ENCODE data around the gene NSF.

The NSF gene

DNA sequence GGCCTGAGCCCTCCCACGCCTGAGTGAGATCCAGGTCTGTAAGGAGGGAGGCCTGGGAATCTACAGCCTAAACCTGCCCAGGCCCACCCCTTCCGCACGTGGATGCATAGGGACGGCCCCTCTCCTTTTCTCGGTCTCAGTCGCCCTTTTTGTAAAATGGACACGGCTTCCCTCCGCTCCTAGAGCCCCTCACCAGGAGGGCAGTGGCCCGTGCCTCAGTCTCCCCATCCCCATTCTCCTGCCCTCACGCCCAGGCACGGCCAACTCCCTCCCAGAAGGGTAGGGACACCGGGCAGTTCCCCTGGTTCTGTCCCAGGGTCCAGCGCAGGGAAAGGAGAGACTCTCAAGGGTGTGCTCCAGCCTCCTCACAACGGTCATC is 180.0 kb downstream of the NSF start:
- peak overlapping the region; percentile 100 for H3K27ac ChIP-seq (ENCODE audit: low read depth, low read length)
- H3K4me3 ChIP-seq (ENCODE audit: low read depth, low read length): peak overlapping the region; percentile 49
- H3K27me3 ChIP-seq (ENCODE audit: control insufficient read depth, insufficient read depth, low read length): peaks cover 54% of the 10 kb centered on the region
- H3K9ac ChIP-seq (ENCODE audit: low read depth, low read length): no peak overlapping the region
- no peaks in the 10 kb centered on the region; the same call in 1 of the 2 replicates for H3K36me3 ChIP-seq (ENCODE audit: control insufficient read depth, insufficient read depth, low read length)
- no peaks in the 10 kb centered on the region for H3K9me3 ChIP-seq (ENCODE audit: control insufficient read depth, insufficient read depth, low read length)
- H3K4me1 ChIP-seq (ENCODE audit: control insufficient read depth, insufficient read depth, low read length): peaks cover 24% of the 10 kb centered on the region

DNA sequence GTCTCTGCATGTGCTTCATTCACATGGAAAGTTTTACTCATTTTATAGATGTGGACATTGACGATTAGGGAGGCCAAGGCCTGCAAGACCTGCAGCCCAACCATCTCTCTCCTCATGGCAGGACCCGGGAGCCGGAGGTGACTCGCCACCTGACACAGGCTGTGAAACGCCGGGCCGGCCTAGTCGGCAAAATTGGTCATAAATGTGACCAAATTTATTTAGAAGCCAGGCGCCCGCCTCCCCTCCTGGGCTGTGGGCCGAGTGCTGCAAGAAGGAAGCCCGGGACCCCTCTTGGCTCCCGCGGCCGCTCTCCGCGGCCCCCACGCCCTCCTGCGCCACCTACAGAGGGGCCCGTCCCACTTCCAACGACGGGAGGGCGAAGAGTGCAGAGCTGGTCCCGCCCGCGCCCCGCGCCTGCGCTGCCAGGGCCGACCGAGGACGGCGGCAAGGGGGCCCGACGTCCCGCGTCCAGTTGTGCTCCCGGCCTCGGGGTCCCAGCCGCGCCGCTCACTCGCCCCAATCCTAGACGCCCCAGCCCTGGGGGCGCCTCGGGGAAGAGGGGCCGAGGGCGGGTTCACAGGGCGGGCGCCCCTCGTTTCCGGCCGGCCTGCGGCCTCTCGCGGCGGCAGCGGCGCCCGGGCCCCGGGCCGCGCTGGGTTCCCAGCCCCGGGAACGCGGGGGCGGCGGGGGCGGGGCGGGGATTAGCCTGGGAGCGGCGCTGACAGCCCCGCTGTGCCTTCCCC is 180.5 kb downstream of the NSF start:
- Histone ChIP-seq H3K9me3 (ENCODE audit: control insufficient read depth, insufficient read depth, low read length) (no peaks in the 10 kb centered on the region), H3K27ac (ENCODE audit: low read depth, low read length) (peak overlapping the region; percentile 100), H3K4me1 (ENCODE audit: control insufficient read depth, insufficient read depth, low read length) (peaks cover 24% of the 10 kb centered on the region), H3K4me3 (ENCODE audit: low read depth, low read length) (peak overlapping the region; percentile 49), H3K36me3 (ENCODE audit: control insufficient read depth, insufficient read depth, low read length) (no peaks in the 10 kb centered on the region; the same call in 1 of the 2 replicates), H3K27me3 (ENCODE audit: control insufficient read depth, insufficient read depth, low read length) (peaks cover 57% of the 10 kb centered on the region), H3K9ac (ENCODE audit: low read depth, low read length) (peak overlapping the region; percentile 39; the same call in 1 of the 2 replicates)

DNA sequence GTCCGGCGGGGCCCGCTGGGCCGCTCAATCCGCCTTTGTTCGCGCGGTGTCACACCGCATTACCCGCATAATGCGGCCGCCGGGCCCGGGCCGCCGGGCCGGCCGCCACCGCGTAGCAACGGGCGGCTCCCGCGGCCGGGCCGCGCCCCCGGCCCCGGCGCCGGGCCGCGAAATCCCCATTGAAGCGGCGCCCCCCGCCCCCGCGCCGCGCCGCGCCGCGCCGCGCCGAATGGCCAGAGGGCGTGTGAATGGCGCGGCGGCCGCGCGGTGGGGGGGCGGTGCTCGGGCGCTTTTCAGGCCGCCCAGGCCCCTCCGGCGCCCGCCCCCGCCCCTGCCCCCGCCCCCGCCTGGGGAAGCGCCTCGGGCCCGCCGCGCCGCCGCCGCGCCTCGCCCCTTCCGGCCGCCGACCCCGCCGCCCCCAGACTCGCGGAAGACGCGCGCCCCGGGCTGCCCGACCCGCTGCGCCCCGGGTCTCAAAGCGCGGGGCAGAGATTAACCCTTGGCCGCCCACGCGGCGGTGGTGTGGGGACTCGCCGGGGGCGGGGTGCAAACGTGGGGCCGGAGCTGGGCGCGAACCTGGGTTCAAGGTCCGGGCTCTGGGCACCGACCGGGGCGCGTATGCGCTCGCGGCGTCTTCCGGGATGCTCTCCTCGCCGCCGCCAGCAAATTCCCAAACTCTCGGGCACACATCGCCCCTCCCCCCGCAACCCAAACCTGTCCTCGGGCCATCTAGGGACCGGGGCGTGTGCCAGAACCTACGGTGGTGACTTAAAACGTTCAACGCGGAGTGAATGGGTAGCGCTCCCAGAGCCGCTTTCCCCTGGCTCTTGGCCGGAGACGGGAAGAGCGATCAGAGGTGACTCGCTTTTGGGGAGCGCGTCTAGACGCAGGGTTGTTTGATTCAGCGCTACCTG is 181.3 kb downstream of the NSF start:
- peak overlapping the region; percentile 68 for H3K4me3 ChIP-seq (ENCODE audit: low read depth, low read length)
- peaks cover 24% of the 10 kb centered on the region for H3K4me1 ChIP-seq (ENCODE audit: control insufficient read depth, insufficient read depth, low read length)
- H3K9me3 ChIP-seq (ENCODE audit: control insufficient read depth, insufficient read depth, low read length): no peaks in the 10 kb centered on the region
- H3K27ac ChIP-seq (ENCODE audit: low read depth, low read length): peak overlapping the region; percentile 100
- no peaks in the 10 kb centered on the region; the same call in 1 of the 2 replicates for H3K36me3 ChIP-seq (ENCODE audit: control insufficient read depth, insufficient read depth, low read length)
- peak overlapping the region; percentile 77 for H3K9ac ChIP-seq (ENCODE audit: low read depth, low read length)
- H3K27me3 ChIP-seq (ENCODE audit: control insufficient read depth, insufficient read depth, low read length): peaks cover 65% of the 10 kb centered on the region

DNA sequence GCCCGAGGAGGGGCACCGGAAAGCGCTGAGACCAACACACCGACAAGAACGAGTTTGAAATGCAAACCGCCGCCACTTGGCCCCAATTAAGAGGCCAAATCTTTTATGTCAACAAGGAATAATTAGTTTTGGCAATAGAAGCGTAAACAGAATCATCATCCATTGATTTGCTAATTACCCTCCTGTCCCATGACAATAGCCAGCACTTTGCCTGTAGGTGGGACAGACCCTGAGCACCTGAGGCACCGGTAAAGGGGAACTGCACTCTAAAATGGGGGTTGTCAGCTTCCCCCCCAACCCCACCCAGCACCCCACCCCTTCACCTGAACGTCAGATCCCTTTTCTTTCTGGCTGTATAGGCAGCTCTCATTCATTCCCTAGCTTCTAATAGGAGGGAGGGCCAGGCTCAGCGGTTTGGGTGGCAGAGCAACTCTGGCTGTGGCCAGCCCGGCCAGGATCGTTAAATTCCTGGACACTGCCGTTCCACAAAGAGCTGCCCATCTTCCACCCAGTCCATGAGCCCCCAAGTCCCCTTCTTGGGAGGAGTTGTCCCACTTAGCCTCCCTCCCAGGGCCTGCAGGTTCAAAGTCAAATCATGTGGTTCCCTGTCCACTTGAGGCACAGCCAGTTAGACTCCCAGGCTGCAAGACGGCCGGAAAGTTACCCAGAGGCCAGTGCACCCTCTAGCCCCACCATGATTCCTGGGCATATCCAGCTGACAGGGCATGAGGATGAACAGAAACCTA is 182.2 kb downstream of the NSF start:
- Histone ChIP-seq H3K9me3 (ENCODE audit: control insufficient read depth, insufficient read depth, low read length) (no peaks in the 10 kb centered on the region), H3K36me3 (ENCODE audit: control insufficient read depth, insufficient read depth, low read length) (no peaks in the 10 kb centered on the region; the same call in 1 of the 2 replicates), H3K9ac (ENCODE audit: low read depth, low read length) (peak overlapping the region; percentile 77), H3K4me3 (ENCODE audit: low read depth, low read length) (peak overlapping the region; percentile 68), H3K27me3 (ENCODE audit: control insufficient read depth, insufficient read depth, low read length) (peaks cover 74% of the 10 kb centered on the region), H3K4me1 (ENCODE audit: control insufficient read depth, insufficient read depth, low read length) (peaks cover 24% of the 10 kb centered on the region), H3K27ac (ENCODE audit: low read depth, low read length) (peak overlapping the region; percentile 100)

DNA sequence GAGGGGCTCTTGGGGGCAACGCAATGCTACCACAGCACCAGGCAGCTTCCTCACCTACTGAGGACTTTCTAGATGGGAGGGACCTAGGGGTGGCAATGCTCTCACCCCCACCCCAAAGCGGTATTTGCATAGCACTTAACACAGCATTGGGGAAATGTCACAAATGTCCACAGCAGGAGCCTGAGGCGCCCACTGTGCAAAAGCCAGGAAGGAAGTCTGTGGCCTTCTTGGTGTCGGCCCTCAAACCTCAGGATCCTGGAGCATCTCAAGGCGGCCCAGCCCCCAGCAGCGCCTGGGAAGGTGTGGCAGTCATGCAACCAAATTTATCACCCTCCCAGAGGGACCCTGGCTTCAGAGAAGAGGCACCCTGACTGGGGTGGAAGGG is 182.7 kb downstream of the NSF start:
- no peaks in the 10 kb centered on the region for H3K9me3 ChIP-seq (ENCODE audit: control insufficient read depth, insufficient read depth, low read length)
- peaks cover 77% of the 10 kb centered on the region for H3K27me3 ChIP-seq (ENCODE audit: control insufficient read depth, insufficient read depth, low read length)
- H3K36me3 ChIP-seq (ENCODE audit: control insufficient read depth, insufficient read depth, low read length): no peaks in the 10 kb centered on the region; the same call in 1 of the 2 replicates
- H3K4me1 ChIP-seq (ENCODE audit: control insufficient read depth, insufficient read depth, low read length): peaks cover 24% of the 10 kb centered on the region
- no peak overlapping the region for H3K9ac ChIP-seq (ENCODE audit: low read depth, low read length)
- peak overlapping the region; percentile 100 for H3K27ac ChIP-seq (ENCODE audit: low read depth, low read length)
- peak overlapping the region; percentile 20; the same call in 1 of the 2 replicates for H3K4me3 ChIP-seq (ENCODE audit: low read depth, low read length)

- no peak overlapping the region for H3K9ac ChIP-seq (ENCODE audit: low read depth, low read length)
- peaks cover 77% of the 10 kb centered on the region for H3K27me3 ChIP-seq (ENCODE audit: control insufficient read depth, insufficient read depth, low read length)
- no peaks in the 10 kb centered on the region for H3K36me3 ChIP-seq (ENCODE audit: control insufficient read depth, insufficient read depth, low read length)
- H3K4me1 ChIP-seq (ENCODE audit: control insufficient read depth, insufficient read depth, low read length): peaks cover 24% of the 10 kb centered on the region
- H3K4me3 ChIP-seq (ENCODE audit: low read depth, low read length): no peak overlapping the region
- H3K27ac ChIP-seq (ENCODE audit: low read depth, low read length): no peak overlapping the region
- H3K9me3 ChIP-seq (ENCODE audit: control insufficient read depth, insufficient read depth, low read length): no peaks in the 10 kb centered on the region
Measured at GRCh38 chr17:46773676-46774075, 183.2 kb downstream of the NSF start.

DNA sequence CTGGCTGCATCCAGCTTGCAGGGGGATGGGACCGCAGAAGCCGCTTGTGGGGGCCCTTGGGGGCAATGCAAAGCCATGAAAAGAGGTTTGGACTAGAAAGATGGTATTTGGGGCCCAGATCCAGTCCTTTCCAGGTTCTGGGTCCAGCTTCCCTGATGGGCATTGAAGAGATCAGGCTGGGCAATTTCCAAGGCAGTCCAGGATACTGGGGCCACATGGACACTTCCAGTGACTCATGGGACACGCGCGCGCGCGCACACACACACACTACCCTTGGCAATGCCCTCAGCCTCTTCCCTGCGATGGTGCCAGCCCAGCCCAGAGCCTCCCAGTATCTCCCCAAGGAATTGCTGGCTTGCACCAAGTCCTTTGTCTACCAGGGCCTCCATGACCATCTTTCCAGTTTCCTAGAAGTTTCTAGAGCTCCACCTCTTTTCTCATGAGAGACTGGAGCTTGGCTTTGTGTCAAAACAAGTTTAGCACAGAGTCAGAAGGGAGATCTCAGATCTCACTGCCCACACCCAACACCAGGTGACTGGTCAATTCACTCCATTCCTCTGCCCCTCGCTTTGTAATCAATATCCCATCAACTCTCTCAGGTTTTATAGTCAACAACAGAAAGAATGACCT is 183.8 kb downstream of the NSF start:
- Histone ChIP-seq H3K36me3 (ENCODE audit: control insufficient read depth, insufficient read depth, low read length) (no peaks in the 10 kb centered on the region), H3K9me3 (ENCODE audit: control insufficient read depth, insufficient read depth, low read length) (no peaks in the 10 kb centered on the region), H3K27me3 (ENCODE audit: control insufficient read depth, insufficient read depth, low read length) (peaks cover 76% of the 10 kb centered on the region), H3K27ac (ENCODE audit: low read depth, low read length) (no peak overlapping the region), H3K9ac (ENCODE audit: low read depth, low read length) (no peak overlapping the region), H3K4me1 (ENCODE audit: control insufficient read depth, insufficient read depth, low read length) (peaks cover 24% of the 10 kb centered on the region), H3K4me3 (ENCODE audit: low read depth, low read length) (no peak overlapping the region)

DNA sequence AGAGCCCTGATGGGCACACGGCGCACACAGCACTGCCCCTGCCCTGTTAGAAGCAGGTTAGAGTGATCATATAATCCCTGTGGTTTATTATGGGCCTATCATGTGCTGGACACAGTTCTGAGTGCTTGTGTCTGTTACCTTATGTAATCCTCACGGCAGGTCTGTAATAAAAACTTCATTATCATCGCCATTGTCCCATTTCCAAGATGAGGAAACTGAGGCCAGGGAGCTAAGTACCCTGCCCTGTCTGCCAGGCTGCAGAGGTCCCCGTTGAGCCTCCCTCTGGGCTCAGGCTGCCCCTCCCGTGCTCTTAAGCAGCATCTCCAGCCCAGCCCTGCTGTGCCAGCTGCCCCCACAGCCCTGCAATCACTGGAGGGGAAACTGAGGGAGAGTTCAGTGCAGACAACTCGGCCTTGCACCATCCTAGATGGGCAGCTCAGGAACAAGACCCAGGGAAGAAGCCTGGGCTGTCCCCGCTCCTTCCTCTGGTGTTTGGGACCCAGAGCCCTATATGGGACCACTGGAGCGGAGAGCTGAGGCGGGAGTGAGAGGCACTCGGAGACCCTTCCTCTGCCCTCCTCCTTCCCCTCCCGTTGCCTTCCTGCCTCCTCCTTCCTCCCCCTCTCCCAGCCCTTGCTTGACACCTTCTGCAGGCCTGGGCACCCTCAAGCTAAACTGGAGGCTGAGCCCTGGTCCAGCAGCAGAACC is 186.0 kb downstream of the NSF start:
- no peaks in the 10 kb centered on the region for H3K9me3 ChIP-seq (ENCODE audit: control insufficient read depth, insufficient read depth, low read length)
- H3K36me3 ChIP-seq (ENCODE audit: control insufficient read depth, insufficient read depth, low read length): no peaks in the 10 kb centered on the region
- peaks cover 64% of the 10 kb centered on the region for H3K27me3 ChIP-seq (ENCODE audit: control insufficient read depth, insufficient read depth, low read length)
- no peak overlapping the region for H3K4me3 ChIP-seq (ENCODE audit: low read depth, low read length)
- peaks cover 16% of the 10 kb centered on the region for H3K4me1 ChIP-seq (ENCODE audit: control insufficient read depth, insufficient read depth, low read length)
- H3K27ac ChIP-seq (ENCODE audit: low read depth, low read length): no peak overlapping the region
- H3K9ac ChIP-seq (ENCODE audit: low read depth, low read length): no peak overlapping the region

DNA sequence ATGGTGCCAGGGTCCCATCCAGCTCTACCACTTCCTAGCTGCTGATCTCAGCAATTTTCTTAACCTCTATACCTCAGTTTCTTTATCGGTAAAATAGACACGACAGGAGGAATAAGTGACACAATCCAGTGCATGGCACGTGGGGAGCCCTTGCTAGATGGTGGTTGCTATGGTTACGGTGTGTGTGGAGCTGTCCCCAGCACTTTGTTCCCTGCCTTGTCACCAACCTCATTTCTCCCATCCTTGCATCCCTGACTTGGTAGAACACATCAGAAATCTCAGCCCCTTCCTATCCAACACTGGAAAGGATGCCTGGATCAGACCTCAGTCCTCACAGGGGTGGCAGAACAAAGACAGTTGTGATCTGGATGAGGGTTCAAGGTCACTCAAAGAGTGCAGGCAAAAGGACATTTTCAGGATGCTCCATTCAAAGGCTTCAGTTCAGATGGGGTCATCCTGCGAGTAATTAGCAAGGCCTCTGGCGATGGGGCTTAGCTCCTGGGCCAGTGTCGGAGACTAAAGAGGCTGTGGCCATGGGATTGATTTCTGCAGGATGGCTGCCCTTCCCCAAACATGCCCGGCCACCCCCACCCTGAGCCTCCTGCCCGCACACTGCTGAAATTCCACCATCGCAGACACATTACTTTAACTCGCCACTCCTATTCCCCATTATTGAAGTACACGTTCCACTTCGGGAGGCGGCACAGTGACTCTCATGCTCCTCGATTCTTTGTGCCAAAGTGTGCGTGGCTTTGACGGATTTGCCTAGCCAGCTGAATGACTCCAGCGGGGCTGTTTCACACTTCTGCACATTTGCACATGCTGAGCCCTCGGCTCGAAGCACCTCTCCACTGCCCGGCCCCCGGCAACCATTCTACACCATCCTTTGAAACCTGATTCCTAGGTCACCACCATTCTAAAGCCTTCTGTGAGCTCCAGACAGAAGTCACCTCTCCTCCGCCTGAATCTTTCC is 187.8 kb downstream of the NSF start:
- Histone ChIP-seq H3K36me3 (ENCODE audit: control insufficient read depth, insufficient read depth, low read length) (no peaks in the 10 kb centered on the region), H3K27me3 (ENCODE audit: control insufficient read depth, insufficient read depth, low read length) (peaks cover 62% of the 10 kb centered on the region), H3K9me3 (ENCODE audit: control insufficient read depth, insufficient read depth, low read length) (no peaks in the 10 kb centered on the region), H3K27ac (ENCODE audit: low read depth, low read length) (no peak overlapping the region), H3K4me3 (ENCODE audit: low read depth, low read length) (no peak overlapping the region), H3K9ac (ENCODE audit: low read depth, low read length) (no peak overlapping the region), H3K4me1 (ENCODE audit: control insufficient read depth, insufficient read depth, low read length) (peaks cover 11% of the 10 kb centered on the region)

Measured in HUES48 (cell line).